ENCODE results near the gene MARCKS.

The MARCKS gene

GRCh38 chr6:113848280-113848679 is 8.9 kb upstream of the MARCKS start:
- no peak overlapping the region for H3K4me3 ChIP-seq (ENCODE audit: low read depth, low read length)
- TF ChIP-seq CTCF (IDR thresholded peaks at IDR 0.05; ENCODE audit: insufficient read depth, low read depth, low read length, missing control alignments): no peak
- no peak for DNase-seq (ENCODE audit: low read depth)

GRCh38 chr6:113848811-113849210 is 8.3 kb upstream of the MARCKS start:
- no peak for TF ChIP-seq CTCF (IDR thresholded peaks at IDR 0.05; ENCODE audit: insufficient read depth, low read depth, low read length, missing control alignments)
- H3K4me3 ChIP-seq (ENCODE audit: low read depth, low read length): no peak overlapping the region
- no peak for DNase-seq (ENCODE audit: low read depth)

- no peak for TF ChIP-seq CTCF (IDR thresholded peaks at IDR 0.05; ENCODE audit: insufficient read depth, low read depth, low read length, missing control alignments)
- H3K4me3 ChIP-seq (ENCODE audit: low read depth, low read length): no peak overlapping the region
- no peak for DNase-seq (ENCODE audit: low read depth)
Measured at GRCh38 chr6:113853252-113853651, 3.9 kb upstream of the MARCKS start.

- peak; percentile 91 for DNase-seq (ENCODE audit: low read depth)
- TF ChIP-seq CTCF (IDR thresholded peaks at IDR 0.05; ENCODE audit: insufficient read depth, low read depth, low read length, missing control alignments): peak; percentile 4
- peak overlapping the region; percentile 86 for H3K4me3 ChIP-seq (ENCODE audit: low read depth, low read length)
Measured at GRCh38 chr6:113854531-113855499, 2.3 kb upstream of the MARCKS start.

GRCh38 chr6:113855500-113856374 is 1.4 kb upstream of the MARCKS start:
- peak; percentile 58 for DNase-seq (ENCODE audit: low read depth)

GRCh38 chr6:113856375-113856624 is 845 bp upstream of the MARCKS start:
- TF ChIP-seq CTCF (IDR thresholded peaks at IDR 0.05; ENCODE audit: insufficient read depth, low read depth, low read length, missing control alignments): no peak
- no peak for DNase-seq (ENCODE audit: low read depth)
- H3K4me3 ChIP-seq (ENCODE audit: low read depth, low read length): peak overlapping the region; percentile 86

More at GRCh38 chr6:113855500-113856374, 1.4 kb upstream of the MARCKS start:
- no peak for TF ChIP-seq CTCF (IDR thresholded peaks at IDR 0.05; ENCODE audit: insufficient read depth, low read depth, low read length, missing control alignments)
- H3K4me3 ChIP-seq (ENCODE audit: low read depth, low read length): peak overlapping the region; percentile 86
